HG03135 (cell line): ENCODE data around the gene DHX58.

ENCODE experiments used
- ATAC-seq: cut with Tn5 transposase; IDR thresholded peaks from one replicate; pipeline ENCODE4 v1.9.1; 2021; ENCODE audit warnings: mild to moderate bottlenecking, moderate library complexity; ENCODE audit not compliant: unreplicated experiment

DHX58 gene

GRCh38 chr17:42056635-42057034 lies 55.9 kb downstream of the DHX58 start:
- ATAC-seq: no peak

GRCh38 chr17:42055496-42055895 lies 57.0 kb downstream of the DHX58 start:
- ATAC-seq: no peak

GRCh38 chr17:42055027-42055426 lies 57.5 kb downstream of the DHX58 start:
- ATAC-seq: no peak

- ATAC-seq: no peak
Measured at GRCh38 chr17:42053731-42054500, 58.6 kb downstream of the DHX58 start.

- no peak for ATAC-seq
Measured at GRCh38 chr17:42052346-42052877, 60.1 kb downstream of the DHX58 start.

- ATAC-seq: no peak
Measured at GRCh38 chr17:42051645-42052044, 60.9 kb downstream of the DHX58 start.
